CD4-positive, CD25-positive, alpha-beta regulatory T cell (primary cell): ENCODE measurements around the gene MYL6. TPM values are rescaled to one million over a fixed set of nuclear protein-coding genes. Genes with fewer than 3 reads are reported as not detected.
A peak's percentile ranks its signal among the peaks of the same experiment; 100 is the strongest.

Experiments used
- ATAC-seq, 2 donors: fragments of 150-1000 bp; cut with Tn5 transposase; one replicate each; pipeline ENCODE4 v1.10.0; 2021; ENCODE audit warnings: low read depth in 2 of 2, moderate number of reproducible peaks in 2 of 2, moderate library complexity in 1 of 2
- DNase-seq, 3 donors: peaks; one replicate each; pipeline versions ENCODE4 v3.0.0 to v3.0.0-alpha.2; 2012 to 2022; ENCODE audit warnings: mixed read lengths in 1 of 3
- H3K27ac ChIP-seq: one replicate; pipeline ENCODE4 v1.7.0; 2013; ENCODE audit warnings: mild to moderate bottlenecking, low read length; ENCODE audit not compliant: insufficient read depth, poor library complexity, severe bottlenecking
- H3K27me3 ChIP-seq: one replicate; pipeline ENCODE4 v1.7.0; 2013; ENCODE audit warnings: low read length; ENCODE audit not compliant: control insufficient read depth, insufficient read depth
- H3K36me3 ChIP-seq: one replicate; pipeline ENCODE4 v1.7.0; 2013; ENCODE audit warnings: mild to moderate bottlenecking, low read length, moderate library complexity; ENCODE audit not compliant: control insufficient read depth, insufficient read depth
- H3K4me1 ChIP-seq: 2 replicates; pipeline ENCODE4 v1.7.0; 2013; ENCODE audit warnings: mild to moderate bottlenecking, low read length; ENCODE audit not compliant: insufficient read depth, control insufficient read depth, poor library complexity, severe bottlenecking
- H3K4me3 ChIP-seq: one replicate; pipeline ENCODE4 v1.7.0; 2013; ENCODE audit warnings: low read depth, mild to moderate bottlenecking, low read length, moderate library complexity
- H3K9me3 ChIP-seq, 2 experiments: 1 replicate in 1 of 2; 2 replicates in 1 of 2; pipeline ENCODE4 v1.7.0; 2013; ENCODE audit warnings: low read length in 2 of 2, mild to moderate bottlenecking in 1 of 2, moderate library complexity in 1 of 2; ENCODE audit not compliant: control insufficient read depth in 2 of 2
- H3K27ac Mint-ChIP-seq, 3 donors: one replicate each; pipeline ENCODE4 v1.8.0; 2020 to 2022; ENCODE audit warnings: mild to moderate bottlenecking in 3 of 3, mixed read lengths in 3 of 3, moderate library complexity in 2 of 3
- H3K27me3 Mint-ChIP-seq: one replicate; pipeline ENCODE4 v1.8.0; 2022; ENCODE audit warnings: mild to moderate bottlenecking, mixed read lengths
- H3K36me3 Mint-ChIP-seq: one replicate; pipeline ENCODE4 v1.8.0; 2020; ENCODE audit warnings: mixed read lengths
- H3K4me1 Mint-ChIP-seq, 4 donors: one replicate each; pipeline ENCODE4 v1.8.0; 2020 to 2022; ENCODE audit warnings: mixed read lengths in 4 of 4, mild to moderate bottlenecking in 1 of 4
- H3K4me3 Mint-ChIP-seq, 4 donors: one replicate each; pipeline ENCODE4 v1.8.0; 2020 to 2022; ENCODE audit warnings: mild to moderate bottlenecking in 4 of 4, mixed read lengths in 4 of 4, moderate library complexity in 3 of 4
- H3K9me3 Mint-ChIP-seq, 7 donors: one replicate each; pipeline ENCODE4 v1.8.0; 2020 to 2022; ENCODE audit warnings: mixed read lengths in 7 of 7, mild to moderate bottlenecking in 3 of 7, moderate library complexity in 2 of 7
- polyA plus RNA-seq, 4 donors: library from polyadenylated mRNA; unstranded; fragments of 300-500 nt; fragmentation: Illumina TruSeq; gene quantifications; one replicate each; pipeline ENCODE4 v1.2.3, GENCODE V29; 2021
- total RNA-seq: library from RNA; stranded (reverse); gene quantifications from one replicate; pipeline ENCODE4 v1.2.3, GENCODE V29; 2022

MYL6 gene
- total and polyA plus RNA-seq, 5 donors from 2014 or later, result 933 to 3,471 (median 2,640) TPM

- H3K27me3 ChIP-seq, result no peaks in the 10 kb centered on the region
- H3K36me3 ChIP-seq, result peaks cover 44% of the 10 kb centered on the region
- peak overlapping the region; percentile 92 to 100 (median 100) for H3K4me3 Mint-ChIP-seq
- H3K9me3 ChIP-seq, result no peaks in the 10 kb centered on the region
- peak overlapping the region; percentile 98 to 100 (median 100) for H3K27ac Mint-ChIP-seq
- H3K27me3 Mint-ChIP-seq, result no peaks in the 10 kb centered on the region
- H3K9me3 Mint-ChIP-seq, result no peaks in the 10 kb centered on the region
- H3K4me3 ChIP-seq, result peak overlapping the region; percentile 98
- peaks cover 46% of the 10 kb centered on the region for H3K4me1 ChIP-seq
- peak overlapping the region; percentile 95 for H3K27ac ChIP-seq
- DNase-seq (peak in 1 of 3 donors; percentile 27), ATAC-seq (no peak)
- peaks cover 25% of the 10 kb centered on the region for H3K36me3 Mint-ChIP-seq
- H3K4me1 Mint-ChIP-seq, result peaks cover 0 to 59% (median 34%) of the 10 kb centered on the region in 4 donors
These were observed 1.5 kb downstream of the MYL6 start for GRCh38 chr12:56159482-56160192.

DNA sequence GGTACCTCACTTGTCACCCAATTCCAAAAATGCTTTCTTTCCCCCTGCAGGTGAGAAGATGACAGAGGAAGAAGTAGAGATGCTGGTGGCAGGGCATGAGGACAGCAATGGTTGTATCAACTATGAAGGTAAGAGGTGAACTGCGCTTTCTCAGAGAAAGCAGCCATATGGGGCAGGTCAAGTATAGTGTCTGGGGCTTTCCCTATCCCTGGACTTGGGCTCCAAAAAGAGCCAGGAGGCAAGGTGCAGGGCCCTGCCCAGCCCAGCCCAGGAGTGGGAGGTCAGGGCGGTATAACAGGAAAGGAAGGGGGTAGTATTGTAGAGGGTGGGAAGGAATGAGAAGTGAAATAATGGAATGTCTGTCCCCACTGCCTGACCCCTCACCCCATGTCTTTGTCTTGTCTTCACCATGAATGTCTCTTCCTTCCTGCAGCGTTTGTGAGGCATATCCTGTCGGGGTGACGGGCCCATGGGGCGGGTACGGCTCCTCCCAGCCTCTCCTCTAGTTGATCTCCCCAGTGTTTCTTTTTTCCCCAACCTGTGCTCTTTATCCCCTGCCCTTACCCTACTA lies 2.1 kb downstream of the MYL6 start:
- peak overlapping the region; percentile 98 to 100 (median 100) for H3K27ac Mint-ChIP-seq
- H3K9me3 ChIP-seq, result no peaks in the 10 kb centered on the region
- peaks cover 46% of the 10 kb centered on the region for H3K4me1 ChIP-seq
- peak; percentile 47 to 78 (median 67) for DNase-seq
- H3K4me1 Mint-ChIP-seq, result peaks cover 0 to 58% (median 34%) of the 10 kb centered on the region in 4 donors
- peaks cover 51% of the 10 kb centered on the region for H3K36me3 ChIP-seq
- H3K4me3 ChIP-seq, result peak overlapping the region; percentile 98
- peak; percentile 44 to 58 for ATAC-seq
- peak overlapping the region; percentile 95 for H3K27ac ChIP-seq
- peak overlapping the region; percentile 92 to 100 (median 100) for H3K4me3 Mint-ChIP-seq
- no peaks in the 10 kb centered on the region for H3K27me3 ChIP-seq
- no peaks in the 10 kb centered on the region for H3K27me3 Mint-ChIP-seq
- no peaks in the 10 kb centered on the region for H3K9me3 Mint-ChIP-seq
- peaks cover 25% of the 10 kb centered on the region for H3K36me3 Mint-ChIP-seq

- Mint-ChIP-seq H3K27me3 (no peaks in the 10 kb centered on the region), H3K36me3 (peaks cover 30% of the 10 kb centered on the region), H3K4me3 (peak overlapping the region; percentile 92 to 100 (median 100)), H3K27ac (peak overlapping the region; percentile 95 to 100 (median 98)), H3K9me3 (no peaks in the 10 kb centered on the region), H3K4me1 (peaks cover 0 to 58% (median 34%) of the 10 kb centered on the region in 4 donors)
- no peaks in the 10 kb centered on the region for H3K27me3 ChIP-seq
- H3K36me3 ChIP-seq, result peaks cover 56% of the 10 kb centered on the region
- peak overlapping the region; percentile 98 for H3K4me3 ChIP-seq
- peaks cover 46% of the 10 kb centered on the region for H3K4me1 ChIP-seq
- no peak for DNase-seq
- peak overlapping the region; percentile 95 for H3K27ac ChIP-seq
- ATAC-seq, result no peak
- no peaks in the 10 kb centered on the region for H3K9me3 ChIP-seq
These were observed 2.9 kb downstream of the MYL6 start for GRCh38 chr12:56160894-56161689.

DNA sequence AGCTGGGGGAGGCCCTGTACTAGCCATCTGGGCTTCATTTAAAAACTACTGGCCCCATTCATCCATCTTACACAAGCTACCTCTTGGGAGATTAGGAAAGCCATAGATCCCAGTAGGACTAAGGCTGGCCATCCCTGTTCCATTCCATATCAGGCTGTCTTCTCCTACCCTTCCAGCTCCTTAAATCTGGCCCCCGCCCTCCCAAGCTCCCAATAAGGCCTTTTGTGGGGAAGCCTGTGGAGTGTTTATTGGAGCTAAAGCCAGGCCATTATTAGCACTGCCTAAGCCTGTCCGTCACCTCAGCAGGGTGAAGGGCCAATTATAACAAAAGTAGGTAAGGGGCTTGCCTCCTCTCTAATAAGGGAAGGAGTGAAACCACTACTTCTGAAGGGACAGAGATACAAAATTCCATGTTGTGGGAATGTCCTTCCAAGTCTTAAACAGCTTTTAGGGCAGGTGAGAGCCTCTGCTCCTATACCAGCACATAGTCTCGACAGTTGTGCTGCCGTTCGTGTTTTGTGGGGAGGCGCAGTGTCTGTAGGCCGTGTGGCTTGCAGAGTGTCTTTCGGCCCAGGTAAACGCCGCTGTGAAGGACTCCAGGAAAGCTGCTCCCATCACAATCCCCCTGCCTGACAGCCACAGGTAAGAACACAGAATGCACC lies 3.7 kb downstream of the MYL6 start:
- Histone ChIP-seq H3K36me3 (peaks cover 57% of the 10 kb centered on the region), H3K27ac (peak overlapping the region; percentile 95), H3K4me3 (no peak overlapping the region), H3K27me3 (no peaks in the 10 kb centered on the region), H3K9me3 (no peaks in the 10 kb centered on the region), H3K4me1 (peaks cover 45% of the 10 kb centered on the region)
- H3K36me3 Mint-ChIP-seq, result peaks cover 30% of the 10 kb centered on the region
- H3K27ac Mint-ChIP-seq, result peak overlapping the region in 2 of 3 donors; percentile 98 to 100
- H3K27me3 Mint-ChIP-seq, result no peaks in the 10 kb centered on the region
- ATAC-seq (no peak), DNase-seq (no peak)
- peaks cover 0 to 53% (median 34%) of the 10 kb centered on the region in 4 donors for H3K4me1 Mint-ChIP-seq
- H3K9me3 Mint-ChIP-seq, result no peaks in the 10 kb centered on the region
- H3K4me3 Mint-ChIP-seq, result peak overlapping the region; percentile 72 to 100 (median 96)

GRCh38 chr12:56162468-56163290 lies 4.5 kb downstream of the MYL6 start:
- H3K27ac Mint-ChIP-seq, result peak overlapping the region in 2 of 3 donors; percentile 20 to 83
- Histone ChIP-seq H3K36me3 (peaks cover 65% of the 10 kb centered on the region), H3K4me3 (no peak overlapping the region), H3K27ac (peak overlapping the region; percentile 95), H3K27me3 (no peaks in the 10 kb centered on the region), H3K4me1 (peaks cover 37% of the 10 kb centered on the region), H3K9me3 (no peaks in the 10 kb centered on the region)
- ATAC-seq (no peak), DNase-seq (no peak)
- peaks cover 0 to 45% (median 29%) of the 10 kb centered on the region in 4 donors for H3K4me1 Mint-ChIP-seq
- peak overlapping the region in 1 of 4 donors; percentile 38 for H3K4me3 Mint-ChIP-seq
- H3K27me3 Mint-ChIP-seq, result no peaks in the 10 kb centered on the region
- peaks cover 35% of the 10 kb centered on the region for H3K36me3 Mint-ChIP-seq
- no peaks in the 10 kb centered on the region for H3K9me3 Mint-ChIP-seq

DNA sequence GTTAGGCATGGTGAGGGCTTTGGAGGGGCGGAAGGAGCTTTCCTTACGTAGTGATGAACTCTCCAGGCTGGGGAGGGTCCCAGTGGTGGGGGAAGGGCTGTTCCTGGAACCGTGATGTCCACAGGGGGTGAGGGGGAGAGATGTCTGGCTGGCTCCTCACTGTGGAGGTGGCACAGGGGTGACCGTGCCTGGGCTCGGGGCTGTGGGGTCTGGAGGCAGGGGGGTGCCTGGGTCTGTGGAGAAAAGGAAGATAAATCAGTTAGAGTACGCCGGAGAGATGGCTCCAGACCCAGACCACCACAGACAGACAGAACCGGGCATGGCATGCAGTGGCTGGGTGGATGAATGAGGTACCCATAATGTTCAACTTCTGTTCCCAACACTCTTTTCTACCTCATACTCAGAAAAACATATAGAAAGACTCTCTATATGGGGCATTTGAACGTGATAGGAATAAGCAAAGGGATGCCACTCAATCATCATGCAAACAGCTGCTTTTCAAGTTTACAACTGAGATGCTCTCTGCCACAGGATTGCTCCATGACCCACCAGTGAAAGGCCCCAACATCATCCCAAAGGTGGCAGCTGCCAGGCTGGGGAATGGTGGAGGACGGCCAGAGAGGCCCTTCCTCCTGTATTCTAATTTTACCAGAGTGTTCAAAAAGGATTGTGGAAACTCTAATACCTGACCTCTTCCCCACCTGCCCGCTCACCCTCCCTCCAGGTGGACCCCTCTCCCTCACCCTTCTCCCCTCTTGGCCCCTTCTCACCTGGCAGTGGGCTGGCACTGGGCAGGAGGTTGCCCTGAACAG lies 5.6 kb downstream of the MYL6 start:
- DNase-seq (no peak), ATAC-seq (no peak)
- H3K9me3 ChIP-seq, result no peaks in the 10 kb centered on the region
- H3K27me3 Mint-ChIP-seq, result no peaks in the 10 kb centered on the region
- peaks cover 34% of the 10 kb centered on the region for H3K4me1 ChIP-seq
- H3K27ac ChIP-seq, result peak overlapping the region; percentile 36
- H3K4me3 Mint-ChIP-seq, result peak overlapping the region in 2 of 4 donors; percentile 22 to 58
- H3K4me1 Mint-ChIP-seq, result peaks cover 0 to 40% (median 26%) of the 10 kb centered on the region in 4 donors
- no peaks in the 10 kb centered on the region for H3K9me3 Mint-ChIP-seq
- peaks cover 73% of the 10 kb centered on the region for H3K36me3 ChIP-seq
- peak overlapping the region; percentile 32 to 77 (median 55) for H3K27ac Mint-ChIP-seq
- H3K27me3 ChIP-seq, result no peaks in the 10 kb centered on the region
- peaks cover 39% of the 10 kb centered on the region for H3K36me3 Mint-ChIP-seq
- no peak overlapping the region for H3K4me3 ChIP-seq
